Activated CD8-positive, alpha-beta T cell treated with anti-CD3 and anti-CD28 coated beads for 36 hours (primary cell): ENCODE measurements around the gene CLCN7. TPM values are rescaled to one million over a fixed set of nuclear protein-coding genes. Genes with fewer than 3 reads are reported as not detected.

Source experiments
- ATAC-seq: fragments of 200-7000 bp; cut with Tn5 transposase; one replicate; pipeline ENCODE4 v1.10.0; 2021; ENCODE audit warnings: mild to moderate bottlenecking, moderate library complexity
- CTCF ChIA-PET: fragments of 350-600 bp; sonication (Branson Sonifier 250); formaldehyde crosslinking; loops from one replicate; lab custom pipeline; 2021; ENCODE audit warnings: antibody characterized with exemption; lab: Charles Lee
- POLR2A ChIA-PET: fragments of 350-600 bp; sonication (Branson Sonifier 250); formaldehyde crosslinking; loops from one replicate; lab custom pipeline; 2021; ENCODE audit warnings: antibody characterized with exemption; lab: Charles Lee
- DNase-seq: peaks from one replicate; pipeline ENCODE4 v3.0.0-alpha.2; 2020
- H3K27ac Mint-ChIP-seq: one replicate; pipeline ENCODE4 v1.8.0; 2021; ENCODE audit warnings: mild to moderate bottlenecking, mixed read lengths
- H3K27me3 Mint-ChIP-seq: one replicate; pipeline ENCODE4 v1.8.0; 2021; ENCODE audit warnings: mixed read lengths
- H3K36me3 Mint-ChIP-seq: one replicate; pipeline ENCODE4 v1.8.0; 2021; ENCODE audit warnings: low read depth, mixed read lengths
- H3K4me1 Mint-ChIP-seq: one replicate; pipeline ENCODE4 v1.8.0; 2021; ENCODE audit warnings: low read depth, mixed read lengths
- H3K4me3 Mint-ChIP-seq: one replicate; pipeline ENCODE4 v1.8.0; 2021; ENCODE audit warnings: mild to moderate bottlenecking, moderate library complexity, mixed read lengths
- H3K9me3 Mint-ChIP-seq: one replicate; pipeline ENCODE4 v1.8.0; 2021; ENCODE audit warnings: mixed read lengths
- intact Hi-C: fragments of 100-400 bp; cut with micrococcal nuclease; formaldehyde crosslinking; loops from one replicate; pipeline ENCODE4 v1.10.0; 2022
- total RNA-seq, 2 experiments: library from RNA; stranded (reverse); gene quantifications; one replicate each; pipeline ENCODE4 v1.2.3, GENCODE V29; 2021
- TF ChIP-seq, protein P1 (sequence below): fragments of 200-600 bp; IDR thresholded peaks from one replicate; pipeline ENCODE4 v1.8.0; 2022; ENCODE audit warnings: antibody characterized with exemption, mild to moderate bottlenecking

Gene CLCN7
- total RNA-seq, 2 experiments from 2014 or later = 35.5 to 36.8 TPM

DNA sequence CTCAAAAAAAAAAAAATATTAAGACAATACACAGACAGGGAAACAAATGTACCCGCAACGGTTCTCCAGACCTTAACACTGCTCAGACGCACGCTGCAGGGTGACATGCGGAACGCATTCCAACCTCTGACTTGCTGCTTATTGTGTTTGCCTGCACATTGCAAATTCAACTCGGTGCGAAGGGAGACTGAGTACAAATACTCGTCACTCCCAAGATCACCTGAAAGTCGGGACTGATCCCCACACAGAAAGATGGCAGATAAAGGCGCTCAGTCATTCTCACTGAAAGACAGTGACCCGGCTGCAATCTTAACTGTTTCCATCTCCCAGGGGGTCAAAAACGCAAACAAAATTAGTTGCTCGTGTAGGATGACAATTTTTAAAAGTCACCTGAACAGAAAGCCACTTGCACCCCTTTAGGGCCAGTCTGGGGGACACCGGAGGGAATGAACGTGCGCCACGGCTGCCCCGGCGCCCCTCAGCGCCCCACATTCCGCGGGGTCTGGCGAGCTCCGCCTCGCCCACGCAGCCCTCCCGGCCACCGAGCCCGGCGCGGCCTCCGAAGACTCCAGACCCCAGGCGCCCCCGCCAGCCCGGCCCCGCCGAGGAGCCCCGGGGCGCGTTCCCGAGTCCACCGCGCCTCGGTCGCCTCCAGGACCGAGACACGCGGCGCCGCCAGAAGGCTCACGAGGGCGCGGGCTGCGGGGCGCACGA lies 589 bp downstream of the CLCN7 start:
- peaks cover 38% of the 10 kb centered on the region for H3K4me1 Mint-ChIP-seq
- intact Hi-C loops = no loop called here
- TF ChIP-seq, protein P1, sequence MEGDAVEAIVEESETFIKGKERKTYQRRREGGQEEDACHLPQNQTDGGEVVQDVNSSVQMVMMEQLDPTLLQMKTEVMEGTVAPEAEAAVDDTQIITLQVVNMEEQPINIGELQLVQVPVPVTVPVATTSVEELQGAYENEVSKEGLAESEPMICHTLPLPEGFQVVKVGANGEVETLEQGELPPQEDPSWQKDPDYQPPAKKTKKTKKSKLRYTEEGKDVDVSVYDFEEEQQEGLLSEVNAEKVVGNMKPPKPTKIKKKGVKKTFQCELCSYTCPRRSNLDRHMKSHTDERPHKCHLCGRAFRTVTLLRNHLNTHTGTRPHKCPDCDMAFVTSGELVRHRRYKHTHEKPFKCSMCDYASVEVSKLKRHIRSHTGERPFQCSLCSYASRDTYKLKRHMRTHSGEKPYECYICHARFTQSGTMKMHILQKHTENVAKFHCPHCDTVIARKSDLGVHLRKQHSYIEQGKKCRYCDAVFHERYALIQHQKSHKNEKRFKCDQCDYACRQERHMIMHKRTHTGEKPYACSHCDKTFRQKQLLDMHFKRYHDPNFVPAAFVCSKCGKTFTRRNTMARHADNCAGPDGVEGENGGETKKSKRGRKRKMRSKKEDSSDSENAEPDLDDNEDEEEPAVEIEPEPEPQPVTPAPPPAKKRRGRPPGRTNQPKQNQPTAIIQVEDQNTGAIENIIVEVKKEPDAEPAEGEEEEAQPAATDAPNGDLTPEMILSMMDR = no peak
- ATAC-seq (no peak), DNase-seq (no peak)
- H3K4me3 Mint-ChIP-seq = peak overlapping the region; percentile 76
- H3K36me3 Mint-ChIP-seq = no peaks in the 10 kb centered on the region
- no peaks in the 10 kb centered on the region for H3K9me3 Mint-ChIP-seq
- H3K27me3 Mint-ChIP-seq = no peaks in the 10 kb centered on the region
- ChIA-PET CTCF (no interaction called here), POLR2A (no interaction called here)
- peak overlapping the region; percentile 27 for H3K27ac Mint-ChIP-seq

DNA sequence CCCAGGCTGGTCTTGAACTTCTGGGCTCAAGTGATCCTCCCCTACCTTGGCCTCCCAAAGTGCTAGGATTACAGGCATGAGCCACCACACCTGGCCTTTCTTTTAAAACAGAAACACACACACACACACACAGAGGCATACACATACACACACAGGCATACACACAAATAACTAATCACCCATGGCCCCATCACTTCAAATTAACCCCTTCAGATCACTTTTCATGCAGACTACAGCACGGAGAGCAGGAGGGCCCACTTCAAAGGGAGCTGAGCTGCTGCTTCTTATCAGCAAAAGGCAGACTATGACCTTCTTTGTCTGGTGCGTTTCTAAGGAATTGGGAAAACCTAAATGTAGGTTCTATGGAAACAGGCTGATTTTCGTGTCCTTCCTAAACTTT lies 1.9 kb downstream of the CLCN7 start:
- no peaks in the 10 kb centered on the region for H3K27me3 Mint-ChIP-seq
- peaks cover 38% of the 10 kb centered on the region for H3K4me1 Mint-ChIP-seq
- CTCF ChIA-PET = interaction anchor here (0.6 kb wide), 1 partner anchor 52 kb away, joined by 3 read pairs; no protein-coding TSS in a partner anchor
- DNase-seq (no peak), ATAC-seq (no peak)
- POLR2A ChIA-PET = no interaction called here
- H3K4me3 Mint-ChIP-seq = peak overlapping the region; percentile 45
- intact Hi-C loops = no loop called here
- no peak overlapping the region for H3K27ac Mint-ChIP-seq
- H3K9me3 Mint-ChIP-seq = no peaks in the 10 kb centered on the region
- H3K36me3 Mint-ChIP-seq = no peaks in the 10 kb centered on the region
- TF ChIP-seq, protein P1 = no peak

GRCh38 chr16:1471569-1472194 lies 3.1 kb downstream of the CLCN7 start:
- peaks cover 2% of the 10 kb centered on the region for H3K36me3 Mint-ChIP-seq
- no peaks in the 10 kb centered on the region for H3K9me3 Mint-ChIP-seq
- no peak overlapping the region for H3K27ac Mint-ChIP-seq
- ChIA-PET POLR2A (interaction anchor here (1.3 to 1.9 kb wide), 2 partner anchors 45 to 51 kb away, joined by 3 to 5 read pairs; partner anchors contain the start of gene UQCC4), CTCF (interaction anchor here (1.0 to 1.4 kb wide), 2 partner anchors 234 to 458 kb away, joined by 3 to 4 read pairs; partner anchors contain the start of gene MAPK8IP3)
- DNase-seq (no peak), ATAC-seq (no peak)
- H3K4me1 Mint-ChIP-seq = peaks cover 38% of the 10 kb centered on the region
- H3K4me3 Mint-ChIP-seq = no peak overlapping the region
- TF ChIP-seq, protein P1 = no peak
- no peaks in the 10 kb centered on the region for H3K27me3 Mint-ChIP-seq
- intact Hi-C loops = no loop called here

GRCh38 chr16:1470481-1471251 lies 4.2 kb downstream of the CLCN7 start:
- DNase-seq (no peak), ATAC-seq (no peak)
- Mint-ChIP-seq H3K36me3 (peaks cover 2% of the 10 kb centered on the region), H3K4me1 (peaks cover 35% of the 10 kb centered on the region), H3K27ac (peak overlapping the region; percentile 10), H3K27me3 (no peaks in the 10 kb centered on the region), H3K9me3 (no peaks in the 10 kb centered on the region), H3K4me3 (no peak overlapping the region)
- TF ChIP-seq, protein P1 = no peak
- CTCF ChIA-PET = interaction anchor here (1.4 kb wide), 1 partner anchor 235 kb away, joined by 3 read pairs; the partner anchor contains the start of gene MAPK8IP3
- POLR2A ChIA-PET = interaction anchor here (1.3 to 1.9 kb wide), 2 partner anchors 10 to 50 kb away, joined by 4 to 5 read pairs; partner anchors contain the start of gene UQCC4
- intact Hi-C loops = no loop called here
